BLaER1 treated with 17β-estradiol and CSF1 and Interleukin-3, amounts not matched to agents 10 nM and 100 nM (cell line): ENCODE data around the gene TIPIN.
A peak's percentile ranks its signal among the peaks of the same experiment; 100 is the strongest.
"Not testable (repeated sequence)": the region's sequence is repeated elsewhere in the genome, so short reads cannot be mapped to it uniquely, and the experiment has no call there.

Source experiments
- H3K27ac ChIP-seq, 11 experiments: shearing (Covaris generic); formaldehyde crosslinking; 2 replicates each; pipeline ENCODE4 v1.8.1; 2022
- H3K27me3 ChIP-seq, 11 experiments: shearing (Covaris generic); formaldehyde crosslinking; 2 replicates each; pipeline ENCODE4 v1.8.1; 2022
- H3K36me3 ChIP-seq, 11 experiments: shearing (Covaris generic); formaldehyde crosslinking; 2 replicates each; pipeline ENCODE4 v1.8.1; 2022
- H3K4me1 ChIP-seq, 10 experiments: shearing (Covaris generic); formaldehyde crosslinking; 2 replicates each; pipeline ENCODE4 v1.8.1; 2022
- H3K4me2 ChIP-seq, 11 experiments: shearing (Covaris generic); formaldehyde crosslinking; 2 replicates each; pipeline ENCODE4 v1.8.1; 2022
- H3K4me3 ChIP-seq, 10 experiments: shearing (Covaris generic); formaldehyde crosslinking; 2 replicates each; pipeline ENCODE4 v1.8.1; 2022
- H3K9ac ChIP-seq, 11 experiments: shearing (Covaris generic); formaldehyde crosslinking; 2 replicates each; pipeline ENCODE4 v1.8.1; 2022
- H3K9me3 ChIP-seq, 11 experiments: shearing (Covaris generic); formaldehyde crosslinking; replicated peaks in 1 of 11; 2 replicates each; pipeline ENCODE4 v1.8.1; 2022
- H4K20me1 ChIP-seq, 11 experiments: shearing (Covaris generic); formaldehyde crosslinking; 2 replicates each; pipeline ENCODE4 v1.8.1; 2022
- Cebpa-rat ChIP-seq, 11 experiments: shearing (Covaris generic); IDR thresholded peaks; 2 replicates each; pipeline ENCODE4 v1.8.1; 2022

Gene TIPIN

DNA sequence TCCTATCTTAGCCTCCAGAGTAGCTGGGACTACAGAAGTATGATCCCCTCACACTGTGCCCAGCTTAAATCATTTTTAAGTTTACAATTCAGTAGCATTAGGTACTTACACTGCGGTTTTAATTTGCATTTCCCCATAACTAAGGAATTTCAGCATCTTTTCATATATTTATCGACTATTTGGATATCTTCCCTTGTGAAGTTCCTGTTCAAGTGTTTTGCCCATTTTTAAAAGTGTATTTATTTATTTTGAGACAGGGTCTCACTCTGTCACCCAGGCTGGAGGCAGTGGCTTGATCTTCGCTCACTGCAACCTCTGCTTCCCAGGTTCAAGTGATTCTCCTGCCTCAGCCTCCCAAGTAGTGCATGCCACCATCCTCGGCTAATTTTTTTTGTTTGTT lies 17.7 kb upstream of the TIPIN start:
- H4K20me1 ChIP-seq: no peaks in the 10 kb centered on the region
- peaks cover 0 to 14% (median 0%) of the 10 kb centered on the region in 11 experiments; a peak in 7 of 22 replicates for H3K36me3 ChIP-seq
- no peak overlapping the region for H3K4me2 ChIP-seq
- no peak overlapping the region for H3K4me3 ChIP-seq
- no peak overlapping the region for H3K27ac ChIP-seq
- H3K9me3 ChIP-seq: peaks cover 18 to 26% (median 21%) of the 10 kb centered on the region in 11 experiments
- peaks cover 13 to 47% (median 34%) of the 10 kb centered on the region in 10 experiments for H3K4me1 ChIP-seq
- no peak for TF ChIP-seq Cebpa-rat (IDR thresholded peaks at IDR 0.05)
- H3K9ac ChIP-seq: no peak overlapping the region
- no peaks in the 10 kb centered on the region for H3K27me3 ChIP-seq

DNA sequence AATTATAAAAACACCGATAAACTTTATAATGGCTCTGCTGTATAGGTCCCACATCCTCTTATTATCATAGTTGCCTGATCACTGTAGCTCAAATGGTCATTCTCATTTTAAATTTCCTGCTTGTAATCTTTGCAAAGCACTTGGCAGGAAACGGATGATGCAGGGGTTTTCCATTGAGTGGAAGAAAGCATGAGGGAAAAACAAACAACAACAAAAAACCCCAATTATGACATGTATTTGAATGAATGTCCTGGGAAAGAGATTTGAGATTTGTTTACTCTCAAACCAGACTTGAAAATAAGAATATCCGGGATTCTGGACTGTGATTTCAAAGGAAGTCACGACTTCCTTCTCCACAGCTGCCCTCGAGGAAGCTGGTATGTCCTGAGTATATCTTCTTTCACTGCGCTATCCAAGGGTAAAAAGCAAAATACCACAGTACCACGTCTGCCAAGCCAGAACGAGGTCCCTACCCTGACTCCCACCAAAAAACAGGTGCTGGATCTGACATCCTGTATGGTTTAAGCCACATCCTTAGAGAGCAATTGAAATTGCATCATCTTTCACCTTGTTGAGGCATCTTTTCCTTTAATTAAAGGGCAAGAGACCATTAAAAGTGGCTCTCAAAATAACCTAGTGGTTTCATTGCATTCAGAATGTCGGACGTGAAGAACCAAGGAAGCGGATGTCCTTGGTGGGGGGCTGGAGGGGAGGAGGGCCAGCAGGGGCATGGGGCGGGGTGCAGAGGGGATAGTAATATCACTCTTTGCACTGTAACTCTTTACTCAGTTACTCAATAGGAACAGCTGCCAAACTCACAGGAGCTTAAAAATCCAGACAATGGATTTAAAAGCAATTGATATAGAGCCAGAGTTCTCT lies 13.5 kb upstream of the TIPIN start:
- peaks cover 20 to 57% (median 40%) of the 10 kb centered on the region in 10 experiments for H3K4me1 ChIP-seq
- peak overlapping the region; percentile 10 to 64 (median 42); a peak in 15 of 20 replicates for H3K4me3 ChIP-seq
- peak overlapping the region; percentile 72 to 81 (median 76) for H3K9ac ChIP-seq
- peaks cover 16 to 25% (median 19%) of the 10 kb centered on the region in 11 experiments for H3K9me3 ChIP-seq
- peak overlapping the region; percentile 76 to 93 (median 88) for H3K27ac ChIP-seq
- peak in 9 of 11 experiments; percentile 73 to 97 (median 90); a peak in 17 of 22 replicates for TF ChIP-seq Cebpa-rat (IDR thresholded peaks at IDR 0.05)
- no peaks in the 10 kb centered on the region for H3K27me3 ChIP-seq
- H4K20me1 ChIP-seq: no peaks in the 10 kb centered on the region
- peaks cover 0 to 14% (median 0%) of the 10 kb centered on the region in 11 experiments; a peak in 7 of 22 replicates for H3K36me3 ChIP-seq
- peak overlapping the region; percentile 68 to 90 (median 79) for H3K4me2 ChIP-seq

DNA sequence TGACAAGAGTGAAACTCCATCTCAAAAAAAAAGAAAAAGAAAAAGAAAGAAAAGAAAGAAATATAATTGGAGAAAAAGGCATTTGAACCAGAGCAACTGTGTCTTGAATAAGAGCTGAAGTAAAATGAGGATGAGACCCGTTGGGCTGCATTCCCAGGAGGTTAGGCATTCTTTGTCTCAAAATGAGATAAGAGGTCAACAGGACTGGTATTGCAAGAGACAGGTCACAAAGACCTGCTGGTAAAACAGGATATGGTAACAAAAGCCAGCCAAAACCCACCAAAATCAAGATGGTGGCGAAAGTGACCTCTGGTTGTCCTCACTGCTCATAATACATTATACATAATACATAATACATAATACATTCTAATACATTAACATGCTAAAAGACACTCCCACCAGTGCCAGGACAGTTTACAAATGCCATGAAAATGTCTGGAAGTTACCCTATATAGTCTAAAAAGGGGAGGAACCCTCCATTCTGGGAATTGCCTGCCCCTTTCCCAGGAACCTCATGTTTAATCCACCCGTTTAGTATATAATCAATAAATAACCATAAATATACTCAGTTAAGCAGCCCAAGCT lies 8.6 kb upstream of the TIPIN start:
- peak overlapping the region in 4 of 11 experiments; percentile 3 to 25 (median 10); a peak in 5 of 22 replicates for H3K4me2 ChIP-seq
- H3K27me3 ChIP-seq: no peaks in the 10 kb centered on the region
- no peak overlapping the region for H3K9ac ChIP-seq
- H3K27ac ChIP-seq: peak overlapping the region in 1 of 11 experiments; percentile 9; a peak in 3 of 22 replicates
- no peaks in the 10 kb centered on the region for H3K36me3 ChIP-seq
- no peaks in the 10 kb centered on the region for H3K9me3 ChIP-seq
- no peaks in the 10 kb centered on the region for H4K20me1 ChIP-seq
- H3K4me1 ChIP-seq: peaks cover 14 to 58% (median 36%) of the 10 kb centered on the region in 10 experiments
- TF ChIP-seq Cebpa-rat (IDR thresholded peaks at IDR 0.05): no peak
- H3K4me3 ChIP-seq: no peak overlapping the region

DNA sequence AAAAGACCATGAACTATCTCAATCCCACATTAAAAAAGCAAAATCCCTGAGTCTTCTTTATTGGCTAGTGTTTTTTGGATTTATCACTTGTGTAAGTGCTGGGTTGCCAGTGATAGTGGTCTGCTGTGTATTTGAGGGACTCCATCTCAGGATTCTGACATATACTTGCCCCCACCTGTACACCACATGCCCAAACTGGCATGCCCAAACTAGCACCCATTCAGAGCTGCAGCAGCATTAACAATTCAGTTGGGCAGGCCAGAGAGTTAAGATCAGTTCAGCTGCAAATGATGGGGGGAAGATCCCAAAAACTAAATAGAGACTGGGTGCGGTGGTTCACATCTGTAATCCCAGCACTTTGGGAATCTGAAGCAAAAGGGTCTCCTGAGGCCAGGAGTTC lies 6.3 kb upstream of the TIPIN start:
- H3K36me3 ChIP-seq: no peaks in the 10 kb centered on the region
- no peak for TF ChIP-seq Cebpa-rat (IDR thresholded peaks at IDR 0.05)
- H4K20me1 ChIP-seq: no peaks in the 10 kb centered on the region
- H3K9ac ChIP-seq: no peak overlapping the region
- H3K27me3 ChIP-seq: no peaks in the 10 kb centered on the region
- no peak overlapping the region for H3K4me3 ChIP-seq
- H3K27ac ChIP-seq: peak overlapping the region in 6 of 11 experiments; percentile 15 to 55 (median 36); a peak in 6 of 22 replicates
- H3K4me1 ChIP-seq: peaks cover 0 to 39% (median 15%) of the 10 kb centered on the region in 10 experiments; a peak in 15 of 20 replicates
- no peaks in the 10 kb centered on the region for H3K9me3 ChIP-seq
- peak overlapping the region in 4 of 11 experiments; percentile 46 to 65 (median 56); a peak in 3 of 22 replicates for H3K4me2 ChIP-seq

DNA sequence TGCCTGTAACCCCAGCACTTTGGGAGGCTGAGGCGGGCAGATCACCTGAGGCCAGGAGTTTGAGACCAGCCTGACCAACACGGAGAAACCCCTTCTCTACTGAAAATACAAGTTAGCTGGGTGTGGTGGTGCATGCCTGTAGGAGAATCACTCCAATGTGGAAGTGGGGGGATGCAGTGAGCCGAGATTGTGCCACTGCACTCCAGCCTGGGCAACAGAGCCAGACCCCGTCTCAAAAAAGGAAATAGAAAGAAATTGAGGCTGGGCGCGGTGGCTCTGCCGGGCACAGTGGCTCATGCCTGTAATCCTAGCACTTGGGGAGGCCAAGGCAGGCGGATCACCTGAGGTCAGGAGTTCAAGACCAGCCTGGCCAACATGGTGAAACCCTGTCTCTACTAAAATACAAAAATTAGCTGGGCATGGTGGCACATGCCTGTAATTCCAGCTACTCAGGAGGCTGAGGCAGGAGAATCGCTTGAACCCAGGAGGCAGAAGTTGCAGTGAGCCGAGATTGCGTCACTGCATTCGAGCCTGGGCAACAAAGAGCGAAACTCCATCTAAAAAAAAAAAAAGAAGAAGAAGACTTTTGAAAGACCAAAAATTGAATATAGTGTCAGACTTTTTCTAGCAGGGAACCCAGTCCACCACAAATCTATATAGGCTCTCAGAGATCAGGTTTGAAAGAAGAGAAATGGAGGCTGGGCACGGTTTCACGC lies 5.4 kb upstream of the TIPIN start:
- peak overlapping the region in 7 of 11 experiments; percentile 15 to 55 (median 39); a peak in 8 of 22 replicates for H3K27ac ChIP-seq
- H4K20me1 ChIP-seq, H3K9ac ChIP-seq, H3K27me3 ChIP-seq, H3K4me3 ChIP-seq, H3K9me3 ChIP-seq, H3K36me3 ChIP-seq: not testable (repeated sequence)
- H3K4me2 ChIP-seq: peak overlapping the region in 8 of 11 experiments; percentile 7 to 65 (median 54); a peak in 12 of 22 replicates
- peaks cover 8 to 40% (median 19%) of the 10 kb centered on the region in 10 experiments for H3K4me1 ChIP-seq

DNA sequence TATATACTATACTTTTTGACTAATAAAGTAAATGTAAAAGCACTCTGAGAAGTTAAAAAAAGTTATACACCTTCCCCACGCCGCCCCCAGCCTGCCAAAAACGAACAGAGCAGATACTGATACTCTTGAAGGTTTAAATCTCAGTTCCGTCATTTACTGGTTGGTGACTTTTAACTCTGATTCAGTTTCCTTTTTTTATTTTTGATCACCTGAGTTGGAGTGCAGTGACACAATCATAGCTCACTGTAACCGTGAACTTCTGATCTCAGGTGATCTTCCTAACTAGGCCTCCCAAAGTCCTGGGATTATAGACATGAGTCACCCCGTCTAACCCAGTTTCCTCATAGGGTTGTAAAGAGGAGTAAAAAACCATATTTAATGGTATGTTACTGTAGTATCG lies 3.3 kb upstream of the TIPIN start:
- H3K27ac ChIP-seq: no peak overlapping the region
- H3K36me3 ChIP-seq: no peaks in the 10 kb centered on the region
- H3K4me2 ChIP-seq: peak overlapping the region in 1 of 11 experiments; percentile 9; a peak in 1 of 22 replicates
- peaks cover 19 to 43% (median 27%) of the 10 kb centered on the region in 10 experiments for H3K4me1 ChIP-seq
- no peaks in the 10 kb centered on the region for H3K9me3 ChIP-seq
- H3K9ac ChIP-seq: peak overlapping the region in 1 of 11 experiments; percentile 6; a peak in 1 of 22 replicates
- TF ChIP-seq Cebpa-rat (IDR thresholded peaks at IDR 0.05): no peak
- no peak overlapping the region for H3K4me3 ChIP-seq
- H4K20me1 ChIP-seq: no peaks in the 10 kb centered on the region
- H3K27me3 ChIP-seq: no peaks in the 10 kb centered on the region

DNA sequence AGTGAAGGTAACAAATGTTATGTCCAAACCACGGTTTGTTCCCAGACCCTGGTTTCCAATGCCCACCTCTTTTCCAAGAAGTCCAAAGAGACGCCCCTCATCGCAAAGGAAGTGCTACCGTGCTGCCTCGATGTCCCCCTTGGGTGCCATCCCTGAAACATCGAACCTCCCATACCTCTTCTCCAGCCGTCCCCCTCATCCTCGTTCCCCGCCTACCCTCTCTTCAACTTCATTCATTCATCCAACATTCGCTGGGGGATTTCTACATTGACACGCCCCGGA lies 467 bp downstream of the TIPIN start:
- Histone ChIP-seq H3K36me3 (peaks cover 14 to 36% (median 30%) of the 10 kb centered on the region in 11 experiments), H4K20me1 (peaks cover 0 to 8% (median 0%) of the 10 kb centered on the region in 11 experiments; a peak in 1 of 22 replicates), H3K4me1 (peaks cover 13 to 36% (median 27%) of the 10 kb centered on the region in 10 experiments), H3K4me2 (peak overlapping the region; percentile 79 to 95 (median 91)), H3K9ac (peak overlapping the region; percentile 83 to 98 (median 93)), H3K27me3 (no peaks in the 10 kb centered on the region), H3K4me3 (peak overlapping the region; percentile 72 to 86 (median 78)), H3K9me3 (no peaks in the 10 kb centered on the region), H3K27ac (peak overlapping the region; percentile 51 to 96 (median 91); a peak in 21 of 22 replicates)
- no peak for TF ChIP-seq Cebpa-rat (IDR thresholded peaks at IDR 0.05)

DNA sequence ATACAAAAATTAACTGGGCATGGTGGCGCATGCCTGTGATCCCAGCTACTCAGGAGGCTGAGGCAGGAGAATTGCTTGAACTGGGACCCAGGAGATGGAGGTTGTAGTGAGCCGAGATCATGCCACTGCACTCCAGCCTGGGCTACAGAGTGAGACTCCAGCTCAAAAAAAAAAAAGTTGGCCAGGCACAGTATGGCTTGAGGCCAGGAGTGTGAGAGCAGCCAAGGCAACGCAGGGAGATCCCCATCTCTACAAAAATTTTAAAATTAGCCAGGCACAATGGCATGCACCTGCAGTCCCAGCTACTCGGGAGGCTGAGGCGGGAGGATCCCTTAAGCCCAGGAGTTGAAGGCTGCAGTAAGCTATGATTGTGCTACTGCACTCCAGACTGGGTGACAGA lies 8.0 kb downstream of the TIPIN start:
- H3K9me3 ChIP-seq, H3K4me2 ChIP-seq, H3K27me3 ChIP-seq, H3K9ac ChIP-seq, H4K20me1 ChIP-seq, H3K27ac ChIP-seq, H3K4me1 ChIP-seq, H3K4me3 ChIP-seq: not testable (repeated sequence)
- peaks cover 48 to 100% (median 95%) of the 10 kb centered on the region in 11 experiments for H3K36me3 ChIP-seq

DNA sequence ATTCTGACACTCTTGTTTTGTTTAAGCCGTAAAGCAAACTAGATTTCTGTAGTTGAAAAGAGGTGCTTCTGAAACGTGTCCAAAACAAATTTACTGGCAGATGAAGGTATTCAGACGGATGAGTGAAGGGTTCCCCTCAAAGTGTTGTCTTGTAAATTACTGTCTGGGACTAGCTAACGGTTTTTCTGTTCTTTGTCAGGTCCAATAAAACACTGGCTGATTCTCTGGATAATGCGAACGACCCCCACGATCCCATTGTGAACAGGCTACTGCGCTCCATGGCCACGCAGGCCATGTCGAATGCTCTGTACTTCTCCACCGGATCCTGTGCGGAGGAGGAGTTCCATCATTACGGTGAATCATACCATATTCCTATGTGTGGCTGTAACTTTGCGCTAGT lies 27.7 kb downstream of the TIPIN start:
- Histone ChIP-seq H4K20me1 (peaks cover 0 to 7% (median 0%) of the 10 kb centered on the region in 11 experiments; a peak in 1 of 22 replicates), H3K9ac (no peak overlapping the region), H3K4me1 (no peaks in the 10 kb centered on the region), H3K27ac (no peak overlapping the region), H3K27me3 (no peaks in the 10 kb centered on the region), H3K9me3 (no peaks in the 10 kb centered on the region), H3K4me2 (no peak overlapping the region), H3K36me3 (peaks cover 87 to 100% (median 100%) of the 10 kb centered on the region in 11 experiments), H3K4me3 (no peak overlapping the region)
- TF ChIP-seq Cebpa-rat (IDR thresholded peaks at IDR 0.05): no peak
